HG03095 (cell line): ENCODE data around the gene LDB3.

Experiments used
- ATAC-seq: cut with Tn5 transposase; IDR thresholded peaks from one replicate; pipeline ENCODE4 v1.9.1; 2021; ENCODE audit warnings: moderate library complexity; ENCODE audit not compliant: unreplicated experiment

The LDB3 gene

DNA sequence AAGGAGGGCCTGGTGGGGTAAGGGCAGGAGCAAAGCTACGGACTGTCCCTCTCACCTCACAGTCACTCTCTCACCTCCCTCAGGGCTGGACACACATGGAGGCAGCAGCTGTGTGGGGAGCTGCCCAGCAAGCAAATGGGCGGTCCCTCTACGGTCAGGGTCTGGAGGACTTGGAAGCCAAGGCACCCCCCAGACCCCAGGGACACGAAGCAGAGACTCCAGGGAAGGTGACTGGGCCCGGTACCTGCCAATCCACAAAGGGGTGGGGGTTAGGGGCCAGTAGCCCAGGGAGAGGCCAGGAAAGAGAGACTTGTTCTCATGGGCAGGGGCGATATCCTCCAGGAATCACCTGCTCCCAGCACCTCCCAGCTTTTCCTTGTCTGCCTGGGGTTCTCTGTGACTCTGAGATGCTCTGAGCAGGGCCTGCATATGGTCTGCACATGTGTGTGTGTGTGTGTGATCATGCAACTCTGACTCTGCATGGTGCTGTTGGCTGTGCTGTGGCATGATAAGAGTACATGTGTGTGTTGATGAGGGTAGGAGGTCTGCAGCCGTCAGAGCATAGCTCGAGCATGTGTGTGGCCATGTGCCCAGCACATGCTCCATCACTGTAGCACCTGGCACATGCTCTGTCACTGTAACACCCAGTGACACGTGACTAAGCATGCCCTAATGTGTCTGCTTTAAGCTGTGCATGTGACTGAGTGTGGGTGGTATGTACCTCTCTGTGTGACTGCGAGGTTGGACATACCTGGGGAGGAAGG, 4.6 kb upstream of the LDB3 start:
- no peak for ATAC-seq

- no peak for ATAC-seq
These were observed 3.7 kb upstream of the LDB3 start for GRCh38 chr10:86664341-86665217.

GRCh38 chr10:86665218-86665607, 3.1 kb upstream of the LDB3 start:
- ATAC-seq = no peak

DNA sequence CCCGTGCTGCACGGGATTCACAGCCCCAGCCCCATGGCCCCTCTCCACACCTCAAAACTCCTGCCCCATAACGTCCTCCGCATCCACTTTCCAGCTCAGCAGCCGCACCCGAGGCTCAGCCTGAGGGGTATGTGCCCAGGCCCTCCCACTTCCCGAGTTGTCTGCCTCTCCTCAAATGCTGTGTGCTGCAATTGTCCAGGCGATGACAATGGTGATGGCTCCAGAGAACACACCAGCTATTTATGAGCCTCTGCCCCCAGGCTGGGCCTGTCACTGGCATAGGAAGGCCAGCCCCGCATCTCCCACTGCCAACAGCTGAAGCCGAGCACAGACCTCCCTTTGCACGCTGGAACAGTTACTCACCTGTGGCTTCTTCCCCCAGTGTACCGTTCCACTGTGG, 2.4 kb upstream of the LDB3 start:
- no peak for ATAC-seq

GRCh38 chr10:86666538-86666937, 1.8 kb upstream of the LDB3 start:
- no peak for ATAC-seq

GRCh38 chr10:86667421-86668181, 710 bp upstream of the LDB3 start:
- no peak for ATAC-seq

- no peak for ATAC-seq
These were observed 2.0 kb downstream of the LDB3 start for GRCh38 chr10:86670290-86670811.

- no peak for ATAC-seq
These were observed 2.6 kb downstream of the LDB3 start for GRCh38 chr10:86670876-86671275.

DNA sequence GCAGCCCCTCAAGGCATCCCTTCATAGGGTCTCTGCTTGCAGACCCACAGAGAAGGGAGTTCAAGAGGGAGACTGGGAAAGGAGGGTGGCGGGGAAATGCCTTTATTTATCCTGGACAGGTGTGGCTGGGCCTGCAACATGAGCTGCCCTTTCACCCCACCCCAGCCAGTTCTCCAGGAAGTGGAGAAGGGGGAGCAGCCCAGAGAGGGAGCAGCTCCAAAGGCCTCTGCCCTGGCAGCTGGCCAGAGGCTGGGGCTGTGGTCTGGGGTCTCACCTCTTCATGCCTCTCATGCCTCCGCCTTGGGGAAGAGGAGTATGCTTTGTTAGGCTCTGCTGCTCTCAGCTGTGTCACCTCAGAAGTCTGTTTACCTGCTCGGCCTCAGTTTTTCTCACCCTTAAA, 3.1 kb downstream of the LDB3 start:
- ATAC-seq = no peak

- no peak for ATAC-seq
These were observed 3.8 kb downstream of the LDB3 start for GRCh38 chr10:86671985-86672710.

GRCh38 chr10:86673216-86673826, 5.0 kb downstream of the LDB3 start:
- ATAC-seq = no peak

DNA sequence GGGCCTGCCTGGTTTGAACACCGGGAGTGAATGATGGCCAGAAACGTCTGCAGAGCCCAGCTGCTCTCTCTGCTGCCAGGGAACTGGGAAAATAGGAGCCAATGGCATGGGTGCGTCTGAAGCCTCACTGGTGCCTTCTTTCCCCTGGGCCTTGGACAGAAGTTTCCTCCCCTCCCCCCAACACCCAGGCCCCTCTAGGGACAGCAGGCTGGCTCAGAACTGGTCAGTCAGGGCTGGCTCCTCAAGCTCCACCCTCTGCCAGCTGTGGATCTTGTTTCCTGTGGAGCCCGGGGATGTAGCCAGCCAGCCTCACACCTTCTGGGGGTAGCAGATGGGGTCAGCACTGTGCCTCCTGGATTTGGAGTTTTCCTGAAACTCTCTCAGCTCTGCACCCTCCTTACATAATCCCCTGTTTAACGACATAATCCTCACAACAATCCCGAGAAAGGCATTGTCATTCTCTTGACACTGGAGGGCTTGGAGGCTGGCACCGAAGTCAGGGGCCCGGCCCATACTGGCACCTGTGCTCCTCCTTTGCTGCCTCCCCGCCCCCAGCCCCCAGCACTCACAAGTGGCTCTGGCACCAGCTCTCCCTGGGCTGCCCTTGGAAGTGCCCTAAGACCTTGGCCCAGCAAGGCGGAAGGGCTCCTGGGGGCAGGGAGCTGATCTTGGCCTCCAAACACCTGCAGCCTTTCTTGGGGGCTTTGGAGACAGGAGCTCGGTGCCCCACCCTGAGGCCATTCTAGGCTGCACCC, 5.7 kb downstream of the LDB3 start:
- no peak for ATAC-seq

GRCh38 chr10:86674912-86675311, 6.6 kb downstream of the LDB3 start:
- no peak for ATAC-seq

DNA sequence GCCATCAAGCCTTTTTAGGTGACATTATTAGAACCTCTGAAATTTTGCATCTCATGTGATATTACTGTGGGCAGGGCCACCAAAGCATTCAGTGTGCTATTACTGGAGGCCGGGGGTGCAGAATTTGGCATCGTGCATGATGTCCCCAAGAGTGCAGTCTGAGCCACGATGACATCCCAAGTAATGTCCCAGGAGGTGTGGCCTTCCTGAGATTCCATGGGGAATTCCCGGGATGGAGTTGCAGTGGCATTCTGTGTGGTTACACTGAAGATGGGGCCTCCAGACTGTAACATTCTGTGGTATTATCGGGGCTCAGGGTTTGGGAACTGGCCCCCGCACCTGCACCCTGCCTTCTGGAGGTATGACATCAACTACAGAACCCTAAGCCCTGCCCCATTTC, 9.1 kb downstream of the LDB3 start:
- no peak for ATAC-seq

DNA sequence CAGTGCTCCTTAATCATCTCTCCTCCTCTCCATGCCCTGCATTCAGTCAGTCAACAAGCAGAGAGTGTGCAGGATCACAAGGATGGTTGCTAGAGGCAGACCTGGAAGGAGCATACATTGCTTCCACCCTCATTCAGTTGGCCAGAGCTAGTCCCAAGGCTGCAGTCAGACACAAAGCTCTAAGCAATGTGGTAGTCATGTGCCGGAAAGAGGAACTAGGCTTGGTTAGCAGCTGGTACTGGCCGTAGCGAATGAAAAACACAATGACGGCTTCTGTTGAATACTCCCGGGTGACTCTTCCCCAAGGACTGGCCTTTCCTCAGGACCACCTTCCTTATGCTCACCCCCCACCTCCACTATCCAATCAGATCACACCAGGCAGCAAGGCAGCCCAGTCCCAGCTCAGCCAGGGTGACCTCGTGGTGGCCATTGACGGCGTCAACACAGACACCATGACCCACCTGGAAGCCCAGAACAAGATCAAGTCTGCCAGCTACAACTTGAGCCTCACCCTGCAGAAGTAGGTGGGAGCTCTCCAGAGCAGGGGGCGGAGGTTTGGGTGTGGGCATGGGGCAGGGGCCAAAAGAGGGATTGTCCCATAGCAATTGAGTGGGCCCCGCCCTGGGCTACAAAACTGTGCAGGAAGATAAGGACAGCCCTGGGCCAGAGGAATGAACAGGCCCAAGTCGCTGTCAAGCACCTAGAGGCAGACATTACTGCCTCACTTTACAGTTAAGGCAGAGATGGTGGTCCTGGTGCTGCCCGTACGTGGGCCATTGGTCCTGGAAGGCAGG, 10.9 kb downstream of the LDB3 start:
- ATAC-seq = no peak

GRCh38 chr10:86681047-86681446, 12.7 kb downstream of the LDB3 start:
- no peak for ATAC-seq

GRCh38 chr10:86681722-86682386, 13.5 kb downstream of the LDB3 start:
- no peak for ATAC-seq

GRCh38 chr10:86682675-86683074, 14.4 kb downstream of the LDB3 start:
- ATAC-seq = no peak
